Hepatocyte (in vitro differentiated cells): ENCODE results near the gene ZNF467. TPM values are rescaled to one million over a fixed set of nuclear protein-coding genes. Genes with fewer than 3 reads are reported as not detected.

Source experiments
- DNase-seq: peaks from one replicate; pipeline ENCODE4 v3.0.0-alpha.2; 2016; ENCODE audit warnings: low spot score
- H2AFZ ChIP-seq: fragments of 200-600 bp; sonication (generic); 2 replicates; pipeline ENCODE4 v1.6.0; 2016; ENCODE audit warnings: antibody characterized with exemption, mild to moderate bottlenecking
- H3K27ac ChIP-seq: fragments of 200-600 bp; sonication (generic); 2 replicates; pipeline ENCODE4 v1.5.1; 2016; ENCODE audit warnings: mild to moderate bottlenecking
- H3K27me3 ChIP-seq: fragments of 200-600 bp; sonication (generic); 2 replicates; pipeline ENCODE4 v1.6.1; 2016
- H3K36me3 ChIP-seq: fragments of 200-600 bp; sonication (generic); replicated peaks from 2 replicates; pipeline ENCODE4 v1.5.1; 2016; ENCODE audit warnings: low read depth; ENCODE audit not compliant: insufficient read depth
- H3K4me1 ChIP-seq: fragments of 200-600 bp; sonication (generic); 2 replicates; pipeline ENCODE4 v1.5.1; 2016; ENCODE audit warnings: mild to moderate bottlenecking, moderate library complexity; ENCODE audit not compliant: insufficient read depth
- H3K4me2 ChIP-seq: fragments of 200-600 bp; sonication (generic); 2 replicates; pipeline ENCODE4 v1.6.0; 2016
- H3K4me3 ChIP-seq: fragments of 200-600 bp; sonication (generic); 2 replicates; pipeline ENCODE4 v1.5.1; 2016; ENCODE audit warnings: mild to moderate bottlenecking
- H3K79me2 ChIP-seq: fragments of 200-600 bp; sonication (generic); 2 replicates; pipeline ENCODE4 v1.6.0; 2017; ENCODE audit warnings: mild to moderate bottlenecking
- H3K9me2 ChIP-seq: fragments of 200-600 bp; sonication (generic); replicated peaks from 2 replicates; pipeline ENCODE4 v1.6.0; 2017; ENCODE audit warnings: mild to moderate bottlenecking; ENCODE audit not compliant: insufficient read depth
- H3K9me3 ChIP-seq: fragments of 200-600 bp; sonication (generic); 2 replicates; pipeline ENCODE4 v1.5.1; 2016; ENCODE audit warnings: low read depth, mild to moderate bottlenecking
- H4K20me1 ChIP-seq: fragments of 200-600 bp; sonication (generic); 2 replicates; pipeline ENCODE4 v1.6.0; 2016; ENCODE audit warnings: mild to moderate bottlenecking; ENCODE audit not compliant: insufficient read depth, poor library complexity, severe bottlenecking
- CTCF ChIP-seq: fragments of 200-600 bp; sonication (generic); IDR thresholded peaks from 2 replicates; pipeline ENCODE4 v1.5.1; 2016; ENCODE audit warnings: antibody characterized with exemption, mild to moderate bottlenecking; ENCODE audit not compliant: poor library complexity
- EZH2 ChIP-seq: fragments of 200-600 bp; sonication (generic); IDR thresholded peaks from 2 replicates; pipeline ENCODE4 v1.6.1; 2016; ENCODE audit warnings: antibody characterized with exemption, mild to moderate bottlenecking, borderline replicate concordance
- EZH2phosphoT487 ChIP-seq: fragments of 200-600 bp; sonication (generic); IDR thresholded peaks from one replicate; pipeline ENCODE4 v1.6.1; 2018; ENCODE audit warnings: antibody characterized with exemption, mild to moderate bottlenecking, low read depth, moderate library complexity; ENCODE audit not compliant: unreplicated experiment, severe bottlenecking
- WGBS: methylation state at CpG from one replicate; pipeline ENCODE4 v1.1.6; 2016; ENCODE audit warnings: low lambda C conversion rate; ENCODE audit errors: missing lambda C conversion rate; 5-methylcytosine and 5-hydroxymethylcytosine counted together
- polyA plus RNA-seq: library from polyadenylated mRNA; unstranded; fragments of >200 nt; fragmentation: Nextera tagmentation; extraction: Ambion mirVana; gene quantifications from 2 replicates; pipeline ENCODE4 v1.2.1, GENCODE V29; 2016
- total RNA-seq: library from RNA; depleted of rRNA; stranded (reverse); fragments of >200 nt; gene quantifications from 2 replicates; pipeline ENCODE4 v1.2.3, GENCODE V29; 2014

The ZNF467 gene
- total and polyA plus RNA-seq, 2 experiments from 2014 or later: 7.8 to 15.6 TPM

GRCh38 chr7:149780636-149781419 is 7.4 kb upstream of the ZNF467 start:
- Histone ChIP-seq H3K79me2 (no peaks in the 10 kb centered on the region), H3K27ac (no peak overlapping the region), H3K4me3 (no peak overlapping the region), H3K27me3 (no peaks in the 10 kb centered on the region), H3K4me1 (no peaks in the 10 kb centered on the region), H4K20me1 (no peaks in the 10 kb centered on the region), H3K9me3 (no peaks in the 10 kb centered on the region), H3K9me2 (no peaks in the 10 kb centered on the region), H2AFZ (no peak overlapping the region), H3K4me2 (no peak overlapping the region), H3K36me3 (no peaks in the 10 kb centered on the region)
- WGBS: 89% methylated on average over 16 of the region's 16 CpGs
- no peak for DNase-seq
- no peak for TF ChIP-seq EZH2phosphoT487

- H2AFZ ChIP-seq: no peak overlapping the region
- H3K4me1 ChIP-seq: no peaks in the 10 kb centered on the region
- 97% methylated on average over 17 of the region's 17 CpGs for WGBS
Measured at GRCh38 chr7:149780056-149780455, 6.7 kb upstream of the ZNF467 start.

GRCh38 chr7:149779502-149779805 is 6.1 kb upstream of the ZNF467 start:
- H2AFZ ChIP-seq: no peak overlapping the region
- no peaks in the 10 kb centered on the region for H3K9me2 ChIP-seq
- H3K4me1 ChIP-seq: no peaks in the 10 kb centered on the region
- 79% methylated on average over 3 of the region's 4 CpGs for WGBS
- DNase-seq: no peak
- no peak overlapping the region for H3K4me2 ChIP-seq
- H3K36me3 ChIP-seq: no peaks in the 10 kb centered on the region
- TF ChIP-seq EZH2phosphoT487 (no peak), CTCF (no peak), EZH2 (no peak)
- H3K27ac ChIP-seq: no peak overlapping the region
- H3K9me3 ChIP-seq: no peaks in the 10 kb centered on the region
- H4K20me1 ChIP-seq: no peaks in the 10 kb centered on the region
- peaks cover 3% of the 10 kb centered on the region for H3K27me3 ChIP-seq
- H3K4me3 ChIP-seq: no peak overlapping the region
- H3K79me2 ChIP-seq: no peaks in the 10 kb centered on the region

More at GRCh38 chr7:149780056-149780455, 6.7 kb upstream of the ZNF467 start:
- H3K79me2 ChIP-seq: no peaks in the 10 kb centered on the region
- DNase-seq: no peak
- H3K36me3 ChIP-seq: no peaks in the 10 kb centered on the region
- H3K4me3 ChIP-seq: no peak overlapping the region
- no peak for TF ChIP-seq EZH2phosphoT487
- no peaks in the 10 kb centered on the region for H3K9me3 ChIP-seq
- no peak overlapping the region for H3K27ac ChIP-seq
- no peaks in the 10 kb centered on the region for H4K20me1 ChIP-seq
- no peaks in the 10 kb centered on the region for H3K9me2 ChIP-seq
- H3K4me2 ChIP-seq: no peak overlapping the region
- peaks cover 2% of the 10 kb centered on the region for H3K27me3 ChIP-seq

DNA sequence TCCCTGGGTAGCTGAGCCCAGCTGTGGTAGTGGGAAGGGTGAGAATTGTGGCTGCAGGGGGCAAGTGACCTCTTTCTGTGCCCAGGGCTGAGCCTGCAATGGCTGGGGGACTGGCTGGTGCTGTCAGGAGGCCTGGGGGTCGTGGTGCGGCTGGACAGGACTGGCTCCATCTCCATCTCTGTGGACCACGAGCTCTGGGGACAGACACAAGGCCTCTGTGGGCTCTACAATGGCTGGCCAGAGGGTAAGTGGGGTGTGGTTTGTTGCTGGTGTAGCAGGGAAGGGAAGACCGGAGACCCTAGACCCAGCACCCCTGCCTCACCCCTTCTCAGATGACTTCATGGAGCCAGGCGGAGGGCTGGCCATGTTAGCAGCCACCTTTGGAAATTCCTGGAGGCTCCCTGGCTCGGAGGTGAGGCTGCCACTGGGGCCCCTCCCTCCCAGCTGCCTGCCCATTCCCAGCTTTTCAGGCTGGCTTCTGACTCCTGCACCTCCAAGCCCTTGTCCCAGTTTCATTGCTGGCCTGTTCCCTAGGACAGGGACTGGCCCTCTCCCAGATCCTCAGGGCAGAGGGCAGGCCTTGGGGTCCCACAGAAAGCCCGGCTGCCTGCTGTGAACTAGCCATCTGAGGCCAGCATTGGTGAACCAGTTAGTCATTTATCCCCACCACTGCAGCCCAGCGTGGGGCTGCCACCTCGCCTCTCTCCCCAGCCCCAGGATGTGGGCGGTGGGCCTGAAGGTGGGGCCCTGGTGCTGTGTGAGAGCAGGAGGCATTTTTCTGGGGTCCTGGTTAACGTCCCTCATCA is 5.5 kb upstream of the ZNF467 start:
- Histone ChIP-seq H3K36me3 (no peaks in the 10 kb centered on the region), H3K79me2 (no peaks in the 10 kb centered on the region), H3K9me3 (no peaks in the 10 kb centered on the region), H3K4me1 (peaks cover 5% of the 10 kb centered on the region), H3K4me3 (no peak overlapping the region), H3K27ac (no peak overlapping the region), H3K4me2 (no peak overlapping the region), H3K27me3 (peaks cover 3% of the 10 kb centered on the region), H2AFZ (no peak overlapping the region), H3K9me2 (no peaks in the 10 kb centered on the region), H4K20me1 (no peaks in the 10 kb centered on the region)
- WGBS: 68% methylated on average over 11 of the region's 11 CpGs
- no peak for DNase-seq
- TF ChIP-seq EZH2: no peak
- no peak for TF ChIP-seq CTCF
- TF ChIP-seq EZH2phosphoT487: no peak
